Panc1 (cell line): Measurements from ENCODE around the gene MYO5B.

ENCODE experiments used
- CTCF ChIP-seq: fragments of 450-650 bp; IDR thresholded peaks from 2 replicates; pipeline ENCODE4 v1.5.1; 2017; ENCODE audit warnings: mild to moderate bottlenecking
- POLR2AphosphoS5 ChIP-seq: IDR thresholded peaks from 2 replicates; pipeline ENCODE4 v1.6.1; 2012; ENCODE audit warnings: mild to moderate bottlenecking, low read depth, low read length, moderate library complexity
- REST ChIP-seq, 2 experiments: IDR thresholded peaks; 2 replicates each; pipeline ENCODE4 v1.6.1; 2011 to 2012; ENCODE audit warnings: low read depth in 2 of 2, control low read depth in 1 of 2, low read length in 1 of 2, mild to moderate bottlenecking in 1 of 2, moderate library complexity in 1 of 2; ENCODE audit not compliant: insufficient read depth in 1 of 2
- SIN3A ChIP-seq: IDR thresholded peaks from 2 replicates; pipeline ENCODE4 v1.6.1; 2012; ENCODE audit warnings: low read depth, mild to moderate bottlenecking, low read length, moderate library complexity, borderline replicate concordance; ENCODE audit not compliant: insufficient read depth
- TCF7L2 ChIP-seq: IDR thresholded peaks from 2 replicates; pipeline ENCODE4 v1.6.1; 2011; ENCODE audit warnings: mild to moderate bottlenecking, low read depth, low read length, inconsistent platforms

- TF ChIP-seq CTCF (no peak), REST (IDR thresholded peaks at IDR 0.05; ENCODE audit: insufficient read depth in 1 of 2, low read depth in 2 of 2, low read length in 1 of 2) (no peak), POLR2AphosphoS5 (no peak), TCF7L2 (no peak), SIN3A (no peak)
Observed at GRCh38 chr18:50201476-50202018, 6.6 kb upstream of the MYO5B start.
